ENCODE measurements around the gene MOV10L1. TPM values are rescaled to one million over a fixed set of nuclear protein-coding genes. Genes with fewer than 3 reads are reported as not detected.

The MOV10L1 gene
- polyA plus RNA-seq, 1 donor from 2014 or later = not detected

GRCh38 chr22:50211147-50211546, 121.3 kb downstream of the MOV10L1 start:
- peaks cover 3% of the 10 kb centered on the region for H3K36me3 Mint-ChIP-seq
- peaks cover 9 to 17% (median 15%) of the 10 kb centered on the region in 3 donors for H3K4me1 Mint-ChIP-seq
- H3K27me3 Mint-ChIP-seq = no peaks in the 10 kb centered on the region
- no peaks in the 10 kb centered on the region for H3K9me3 Mint-ChIP-seq
- H3K4me3 Mint-ChIP-seq = peak overlapping the region in 1 of 4 donors; percentile 26
- peak overlapping the region in 2 of 3 donors; percentile 25 to 38 for H3K27ac Mint-ChIP-seq

Other genes starting within 250 kb of the MOV10L1 start
- gene ZBED4, start 236.2 kb upstream of the MOV10L1 start, polyA plus RNA-seq = 5.0 TPM
- 13.4 TPM for gene ALG12, start 171.6 kb upstream of the MOV10L1 start, polyA plus RNA-seq
- gene CRELD2, start 171.4 kb upstream of the MOV10L1 start, polyA plus RNA-seq = 29.7 TPM
- gene PIM3, start 129.2 kb upstream of the MOV10L1 start, polyA plus RNA-seq = 47.1 TPM
- gene IL17REL, start 77.2 kb upstream of the MOV10L1 start, polyA plus RNA-seq = not detected
- not detected for gene TTLL8, start 31.7 kb upstream of the MOV10L1 start, polyA plus RNA-seq
- gene MLC1, start 4.6 kb upstream of the MOV10L1 start, polyA plus RNA-seq = 0.08 TPM
- not detected for gene PANX2, start 80.7 kb downstream of the MOV10L1 start, polyA plus RNA-seq
- gene TRABD, start 95.9 kb downstream of the MOV10L1 start, polyA plus RNA-seq = 28.0 TPM
- 2.3 TPM for gene SELENOO, start 111.0 kb downstream of the MOV10L1 start, polyA plus RNA-seq
- 17.0 TPM for gene TUBGCP6, start 155.0 kb downstream of the MOV10L1 start, polyA plus RNA-seq
- 8.6 TPM for gene HDAC10, start 161.3 kb downstream of the MOV10L1 start, polyA plus RNA-seq
- gene MAPK12, start 171.7 kb downstream of the MOV10L1 start, polyA plus RNA-seq = 0.94 TPM
- gene MAPK11, start 180.4 kb downstream of the MOV10L1 start, polyA plus RNA-seq = 0.59 TPM
- gene PLXNB2, start 217.6 kb downstream of the MOV10L1 start, polyA plus RNA-seq = 2.7 TPM
- gene DENND6B, start 237.0 kb downstream of the MOV10L1 start, polyA plus RNA-seq = 1.2 TPM

All from IgD-negative memory B cell (primary cell).